ACC112 (cell line): ENCODE results near the gene EXTL1.

ENCODE experiments used
- H2AFZ ChIP-seq: fragments of 200-600 bp; sonication (generic); one replicate; pipeline ENCODE4 v1.6.0; 2017; ENCODE audit warnings: antibody characterized with exemption, low read length; ENCODE audit not compliant: unreplicated experiment
- H3K27ac ChIP-seq: fragments of 200-600 bp; sonication (generic); 2 replicates; pipeline ENCODE4 v1.5.1; 2014; ENCODE audit warnings: low read depth, mild to moderate bottlenecking, antibody characterized with exemption, low read length, moderate library complexity
- H3K27me3 ChIP-seq: fragments of 200-600 bp; sonication (generic); 2 replicates; pipeline ENCODE4 v1.6.1; 2014; ENCODE audit warnings: mild to moderate bottlenecking, antibody characterized with exemption, low read length, moderate library complexity, mixed read lengths; ENCODE audit not compliant: insufficient read depth
- H3K36me3 ChIP-seq: fragments of 200-600 bp; sonication (generic); 2 replicates; pipeline ENCODE4 v1.6.1; 2016; ENCODE audit warnings: mild to moderate bottlenecking, antibody characterized with exemption, low read length, moderate library complexity, mixed read lengths; ENCODE audit not compliant: insufficient read depth
- H3K4me1 ChIP-seq: fragments of 200-600 bp; sonication (generic); one replicate; pipeline ENCODE4 v1.6.1; 2016; ENCODE audit warnings: low read length, mixed read lengths; ENCODE audit not compliant: insufficient read depth, unreplicated experiment, control insufficient read depth
- H3K4me3 ChIP-seq: fragments of 200-600 bp; sonication (generic); 2 replicates; pipeline ENCODE4 v1.5.1; 2014; ENCODE audit warnings: mild to moderate bottlenecking, low read depth, low read length
- H3K79me2 ChIP-seq: fragments of 200-600 bp; sonication (generic); one replicate; pipeline ENCODE4 v1.6.0; 2016; ENCODE audit warnings: low read length; ENCODE audit not compliant: control insufficient read depth, unreplicated experiment, insufficient read depth

EXTL1 gene

GRCh38 chr1:26025060-26025459, 3.5 kb downstream of the EXTL1 start:
- Histone ChIP-seq H3K79me2 (no peaks in the 10 kb centered on the region), H2AFZ (no peak overlapping the region), H3K27me3 (no peaks in the 10 kb centered on the region), H3K4me3 (no peak overlapping the region), H3K4me1 (peaks cover 16% of the 10 kb centered on the region), H3K27ac (no peak overlapping the region), H3K36me3 (no peaks in the 10 kb centered on the region)

- H3K79me2 ChIP-seq: no peaks in the 10 kb centered on the region
- H3K27ac ChIP-seq: no peak overlapping the region
- H3K4me1 ChIP-seq: peaks cover 11% of the 10 kb centered on the region
These were observed 3.9 kb downstream of the EXTL1 start for GRCh38 chr1:26025517-26025916.

GRCh38 chr1:26027716-26028489, 6.3 kb downstream of the EXTL1 start:
- no peak overlapping the region for H3K4me3 ChIP-seq
- H3K79me2 ChIP-seq: no peaks in the 10 kb centered on the region
- no peaks in the 10 kb centered on the region for H3K27me3 ChIP-seq
- no peak overlapping the region for H3K27ac ChIP-seq
- no peak overlapping the region for H2AFZ ChIP-seq
- H3K4me1 ChIP-seq: peaks cover 4% of the 10 kb centered on the region
- no peaks in the 10 kb centered on the region for H3K36me3 ChIP-seq

More at GRCh38 chr1:26025517-26025916, 3.9 kb downstream of the EXTL1 start:
- no peaks in the 10 kb centered on the region for H3K36me3 ChIP-seq
- H3K4me3 ChIP-seq: no peak overlapping the region
- no peaks in the 10 kb centered on the region for H3K27me3 ChIP-seq
- H2AFZ ChIP-seq: no peak overlapping the region

- no peaks in the 10 kb centered on the region for H3K27me3 ChIP-seq
- no peak overlapping the region for H2AFZ ChIP-seq
- H3K4me3 ChIP-seq: no peak overlapping the region
- H3K27ac ChIP-seq: no peak overlapping the region
- H3K79me2 ChIP-seq: no peaks in the 10 kb centered on the region
- H3K36me3 ChIP-seq: no peaks in the 10 kb centered on the region
- peaks cover 4% of the 10 kb centered on the region for H3K4me1 ChIP-seq
These were observed 7.0 kb downstream of the EXTL1 start for GRCh38 chr1:26028490-26028980.

GRCh38 chr1:26029054-26029863, 7.7 kb downstream of the EXTL1 start:
- H3K4me3 ChIP-seq: no peak overlapping the region
- H3K4me1 ChIP-seq: peaks cover 4% of the 10 kb centered on the region
- no peak overlapping the region for H2AFZ ChIP-seq
- no peaks in the 10 kb centered on the region for H3K27me3 ChIP-seq
- H3K27ac ChIP-seq: no peak overlapping the region
- H3K79me2 ChIP-seq: no peaks in the 10 kb centered on the region
- H3K36me3 ChIP-seq: no peaks in the 10 kb centered on the region

GRCh38 chr1:26029864-26030481, 8.4 kb downstream of the EXTL1 start:
- Histone ChIP-seq H3K4me3 (no peak overlapping the region), H3K79me2 (no peaks in the 10 kb centered on the region), H3K4me1 (peaks cover 4% of the 10 kb centered on the region), H3K36me3 (no peaks in the 10 kb centered on the region), H2AFZ (no peak overlapping the region), H3K27ac (no peak overlapping the region), H3K27me3 (no peaks in the 10 kb centered on the region)

- H3K36me3 ChIP-seq: no peaks in the 10 kb centered on the region
- no peak overlapping the region for H2AFZ ChIP-seq
- no peaks in the 10 kb centered on the region for H3K79me2 ChIP-seq
- H3K27me3 ChIP-seq: no peaks in the 10 kb centered on the region
- H3K4me1 ChIP-seq: peaks cover 6% of the 10 kb centered on the region
- no peak overlapping the region for H3K27ac ChIP-seq
- H3K4me3 ChIP-seq: no peak overlapping the region
These were observed 9.6 kb downstream of the EXTL1 start for GRCh38 chr1:26031196-26031595.

- no peaks in the 10 kb centered on the region for H3K79me2 ChIP-seq
- no peak overlapping the region for H3K4me3 ChIP-seq
- no peak overlapping the region for H3K27ac ChIP-seq
- H2AFZ ChIP-seq: no peak overlapping the region
- no peaks in the 10 kb centered on the region for H3K36me3 ChIP-seq
- H3K4me1 ChIP-seq: peaks cover 11% of the 10 kb centered on the region
- no peaks in the 10 kb centered on the region for H3K27me3 ChIP-seq
These were observed 10.1 kb downstream of the EXTL1 start for GRCh38 chr1:26031611-26032220.

- Histone ChIP-seq H3K4me3 (no peak overlapping the region), H3K36me3 (no peaks in the 10 kb centered on the region), H3K79me2 (no peaks in the 10 kb centered on the region), H2AFZ (no peak overlapping the region), H3K27me3 (no peaks in the 10 kb centered on the region), H3K27ac (no peak overlapping the region), H3K4me1 (peaks cover 11% of the 10 kb centered on the region)
These were observed 11.2 kb downstream of the EXTL1 start for GRCh38 chr1:26032656-26033357.
